Measurements from ENCODE around the gene ACAP3. TPM values are rescaled to one million over a fixed set of nuclear protein-coding genes. Genes with fewer than 3 reads are reported as not detected.

Gene ACAP3
- total RNA-seq, 8 experiments from 2014 or later: 23.9 to 88.9 (median 48.9) TPM

DNA sequence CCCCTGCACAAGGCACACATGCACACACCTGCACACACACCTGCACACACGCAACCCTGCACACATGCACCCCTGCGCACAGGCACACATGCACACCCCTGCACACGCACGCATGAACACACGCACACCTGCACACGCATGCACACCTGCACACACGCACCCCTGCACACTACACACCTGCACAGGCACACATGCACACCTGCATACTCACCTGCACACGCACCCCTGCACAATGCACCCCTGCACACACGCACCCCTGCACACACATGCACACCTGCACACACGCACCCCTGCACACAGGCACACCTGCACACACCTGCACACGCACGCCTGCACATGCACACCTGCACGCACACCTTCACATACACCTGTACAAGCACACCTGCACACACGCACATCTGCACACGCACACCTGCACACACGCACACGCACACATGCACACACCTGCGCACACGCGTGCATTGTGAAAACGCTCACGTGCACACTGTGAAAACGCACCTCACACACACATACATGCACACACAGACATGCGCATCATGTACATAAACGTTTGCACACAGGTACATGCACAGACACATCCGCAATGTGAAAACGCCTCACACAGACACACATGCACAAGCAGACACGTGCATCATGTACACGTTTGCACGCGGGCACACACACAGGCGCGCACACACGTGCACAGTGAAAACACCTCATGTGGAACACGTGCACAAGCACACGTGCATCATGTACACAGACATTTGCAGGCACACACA is 33.2 kb upstream of the ACAP3 start:
- H3K4me1 ChIP-seq (replicated peaks in 1 of 2): no peaks in the 10 kb centered on the region
- no peak overlapping the region for H3K27ac ChIP-seq
- ATAC-seq (replicated peaks in 6 of 8): no peak
- in situ Hi-C loops (cut with MboI; ENCODE audit: low pct_unique_long_range_greater_than_20kb in 2 of 9, low sequenced_read_pairs in 9 of 9, unreplicated experiment in 9 of 9): no loop called here
- 75 to 100% (median 94%) methylated on average over 4 to 34 of the region's 36 CpGs for WGBS, 10 experiments
- H3K4me3 ChIP-seq: no peak overlapping the region

DNA sequence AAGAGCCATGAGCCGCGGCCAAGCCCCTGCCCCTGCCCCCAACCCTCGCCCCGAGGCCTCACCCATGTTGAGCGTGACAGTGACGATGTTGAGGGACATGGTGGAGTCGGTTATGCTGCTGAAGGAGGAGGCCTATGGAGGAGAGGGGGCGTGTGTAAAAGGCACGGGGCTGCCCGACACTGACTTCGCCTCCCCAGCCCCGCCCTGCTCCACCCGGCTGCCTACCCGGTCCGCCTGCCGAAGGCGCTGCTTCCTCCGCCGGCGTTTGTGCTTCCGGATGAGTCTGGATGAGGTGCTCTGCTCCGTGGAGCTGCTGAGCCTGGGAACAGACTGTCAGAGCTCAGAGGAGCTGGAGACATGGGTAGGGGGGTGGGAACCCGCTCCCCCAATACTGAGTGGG is 32.5 kb upstream of the ACAP3 start:
- Histone ChIP-seq H3K27ac (no peak overlapping the region), H3K4me3 (no peak overlapping the region), H3K4me1 (replicated peaks in 1 of 2) (no peaks in the 10 kb centered on the region)
- 94 to 97% (median 96%) methylated on average over 4 to 6 of the region's 23 CpGs; no CpG with 5 or more reads in 7 of the 10 experiments for WGBS, 10 experiments
- in situ Hi-C loops (cut with MboI; ENCODE audit: low pct_unique_long_range_greater_than_20kb in 2 of 9, low sequenced_read_pairs in 9 of 9, unreplicated experiment in 9 of 9): no loop called here
- no peak for ATAC-seq (replicated peaks in 6 of 8)

DNA sequence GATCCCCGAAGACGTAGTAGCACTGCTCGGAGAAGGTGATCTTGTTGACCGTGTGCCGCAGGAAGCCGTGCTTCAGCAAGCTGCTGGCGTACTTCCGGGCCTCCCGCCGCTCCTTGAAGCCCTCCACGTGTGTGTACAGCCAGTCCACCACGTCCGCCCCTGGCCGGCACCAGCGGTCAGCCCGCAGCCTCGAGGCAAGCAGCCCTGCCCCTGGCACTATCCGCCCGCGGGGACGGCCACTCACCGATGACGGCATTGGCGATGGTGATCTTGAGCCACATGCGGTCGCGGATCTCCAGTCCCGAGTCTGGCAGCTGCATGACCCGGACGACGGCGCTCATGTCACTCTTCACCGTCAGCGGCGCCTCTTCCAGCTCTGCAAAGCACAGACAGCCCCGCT is 30.5 kb upstream of the ACAP3 start:
- no peak for ATAC-seq (replicated peaks in 6 of 8)
- no peak overlapping the region for H3K4me3 ChIP-seq
- no peaks in the 10 kb centered on the region for H3K4me1 ChIP-seq (replicated peaks in 1 of 2)
- in situ Hi-C loops (cut with MboI; ENCODE audit: low pct_unique_long_range_greater_than_20kb in 2 of 9, low sequenced_read_pairs in 9 of 9, unreplicated experiment in 9 of 9): no loop called here
- H3K27ac ChIP-seq: no peak overlapping the region
- WGBS, 10 experiments: 92 to 100% (median 95%) methylated on average over 2 to 27 of the region's 36 CpGs; no CpG with 5 or more reads in 6 of the 10 experiments

DNA sequence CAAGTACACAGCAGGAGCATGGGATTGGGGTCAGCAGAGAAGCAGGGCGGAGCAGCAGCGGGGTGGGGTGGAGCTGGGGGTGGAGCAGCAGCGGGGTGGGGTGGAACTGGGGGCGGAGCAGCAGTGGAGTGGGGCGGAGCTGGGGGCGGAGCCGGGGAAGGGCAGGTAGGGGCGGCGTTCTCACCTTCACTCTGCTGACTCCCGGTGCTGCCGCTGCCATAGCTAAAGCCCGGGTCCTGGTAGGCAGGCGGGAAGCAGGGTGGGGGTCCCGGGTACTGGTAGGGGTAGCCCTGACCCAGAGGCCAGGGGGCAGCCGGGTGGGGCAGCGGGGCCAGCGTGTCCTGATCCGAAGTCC is 30.0 kb upstream of the ACAP3 start:
- no CpG with 5 or more reads among the region's 18 CpGs for WGBS, 10 experiments
- in situ Hi-C loops (cut with MboI; ENCODE audit: low pct_unique_long_range_greater_than_20kb in 2 of 9, low sequenced_read_pairs in 9 of 9, unreplicated experiment in 9 of 9): no loop called here
- Histone ChIP-seq H3K4me1 (replicated peaks in 1 of 2) (no peaks in the 10 kb centered on the region), H3K27ac (no peak overlapping the region), H3K4me3 (no peak overlapping the region)
- peak in 1 of 8 experiments; percentile 21 for ATAC-seq (replicated peaks in 6 of 8)

DNA sequence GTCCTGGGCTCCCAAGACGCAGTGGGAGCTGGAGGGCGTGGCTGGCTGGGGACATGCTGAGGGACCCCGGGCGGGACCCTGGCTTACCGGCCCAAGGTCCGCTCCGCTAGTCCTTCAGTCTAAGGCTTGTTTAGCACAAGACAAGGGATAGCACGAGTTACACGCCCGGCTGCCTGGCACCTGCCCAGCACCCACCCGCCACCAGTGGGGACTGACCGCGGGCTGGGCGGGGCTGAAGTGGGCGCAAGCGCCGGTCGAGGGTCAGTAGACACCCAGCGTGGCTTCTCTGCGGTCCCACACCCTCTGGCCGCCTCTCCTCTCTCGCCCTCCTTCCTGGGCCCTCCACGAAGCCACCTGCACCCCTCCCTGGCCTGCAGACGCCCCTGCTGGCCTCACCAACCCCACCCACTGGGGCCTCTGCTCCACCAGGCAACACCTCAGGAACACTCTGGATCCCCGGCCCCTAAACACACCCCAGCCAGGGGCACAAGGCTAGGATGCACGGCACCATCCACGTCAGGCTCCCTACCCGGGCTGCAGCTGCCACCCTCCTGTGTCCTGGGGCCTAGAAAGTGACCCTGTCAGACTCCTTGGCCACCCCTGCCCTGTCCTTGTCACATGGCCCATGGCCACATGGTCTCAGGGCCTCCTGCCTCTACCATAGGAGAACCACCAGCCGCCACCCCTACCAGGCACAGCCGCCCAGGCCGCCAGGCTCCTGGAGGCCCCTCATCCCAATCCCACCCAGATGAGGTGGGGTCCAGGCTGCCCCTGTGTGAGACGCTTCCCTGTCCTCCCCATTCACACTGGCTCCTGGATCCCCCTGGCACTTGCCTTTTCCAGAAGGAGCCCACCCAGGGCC is 29.4 kb upstream of the ACAP3 start:
- Histone ChIP-seq H3K4me3 (no peak overlapping the region), H3K4me1 (replicated peaks in 1 of 2) (no peaks in the 10 kb centered on the region), H3K27ac (no peak overlapping the region)
- 92 to 100% (median 93%) methylated on average over 1 to 5 of the region's 32 CpGs; no CpG with 5 or more reads in 7 of the 10 experiments for WGBS, 10 experiments
- no peak for ATAC-seq (replicated peaks in 6 of 8)
- in situ Hi-C loops (cut with MboI; ENCODE audit: low pct_unique_long_range_greater_than_20kb in 2 of 9, low sequenced_read_pairs in 9 of 9, unreplicated experiment in 9 of 9): no loop called here

DNA sequence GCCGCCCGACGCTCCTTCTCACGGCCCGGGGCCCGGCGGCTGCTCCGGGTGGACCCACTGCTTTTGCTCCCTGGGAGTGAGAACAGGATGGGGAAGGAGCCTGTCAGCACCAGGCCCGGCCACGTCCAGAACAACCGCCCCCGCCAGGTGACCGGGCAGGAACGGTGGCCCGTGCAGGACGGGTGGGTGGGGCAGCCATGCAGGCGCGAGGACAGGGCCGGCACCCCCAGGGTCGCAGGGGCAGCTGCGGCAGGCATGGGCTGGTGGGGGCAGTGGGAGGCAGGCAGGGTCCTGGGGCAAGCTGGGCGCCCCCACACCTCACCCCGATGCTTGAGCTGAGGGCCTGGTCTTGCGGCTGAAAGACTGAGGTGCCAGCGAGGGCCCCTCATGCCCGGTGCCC is 28.7 kb upstream of the ACAP3 start:
- no peak for ATAC-seq (replicated peaks in 6 of 8)
- H3K4me3 ChIP-seq: no peak overlapping the region
- no peak overlapping the region for H3K27ac ChIP-seq
- WGBS, 10 experiments: no CpG with 5 or more reads among the region's 26 CpGs
- H3K4me1 ChIP-seq (replicated peaks in 1 of 2): peaks cover 1 to 2% of the 10 kb centered on the region in 2 donors
- in situ Hi-C loops (cut with MboI; ENCODE audit: low pct_unique_long_range_greater_than_20kb in 2 of 9, low sequenced_read_pairs in 9 of 9, unreplicated experiment in 9 of 9): no loop called here

DNA sequence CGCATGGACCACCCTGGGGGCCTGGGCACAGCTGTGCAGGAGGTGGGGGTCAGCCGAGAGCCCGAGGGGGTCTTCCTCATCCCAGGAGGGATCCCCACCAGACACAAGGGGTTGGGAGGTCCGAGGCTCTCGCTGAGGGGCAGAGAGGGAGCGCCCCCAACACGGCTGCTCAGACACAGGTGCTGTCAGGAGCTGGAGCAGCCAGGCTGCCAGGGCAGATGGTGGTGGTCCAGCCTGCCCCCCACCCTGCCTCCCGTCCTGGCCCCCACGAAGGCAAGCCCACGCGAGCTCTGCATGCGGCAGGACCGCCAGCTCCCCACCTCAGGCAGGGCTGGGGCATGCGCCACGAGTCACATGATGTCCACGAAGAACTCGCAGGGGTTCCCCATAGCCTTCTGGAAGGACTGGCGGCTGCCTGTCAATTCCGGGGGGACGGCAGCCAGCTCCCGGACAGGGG is 28.1 kb upstream of the ACAP3 start:
- peaks cover 8% of the 10 kb centered on the region in 2 donors for H3K4me1 ChIP-seq (replicated peaks in 1 of 2)
- no peak overlapping the region for H3K4me3 ChIP-seq
- in situ Hi-C loops (cut with MboI; ENCODE audit: low pct_unique_long_range_greater_than_20kb in 2 of 9, low sequenced_read_pairs in 9 of 9, unreplicated experiment in 9 of 9): no loop called here
- H3K27ac ChIP-seq: no peak overlapping the region
- no peak for ATAC-seq (replicated peaks in 6 of 8)
- WGBS, 10 experiments: 90% methylated on average over 2 of the region's 21 CpGs; no CpG with 5 or more reads in 9 of the 10 experiments

DNA sequence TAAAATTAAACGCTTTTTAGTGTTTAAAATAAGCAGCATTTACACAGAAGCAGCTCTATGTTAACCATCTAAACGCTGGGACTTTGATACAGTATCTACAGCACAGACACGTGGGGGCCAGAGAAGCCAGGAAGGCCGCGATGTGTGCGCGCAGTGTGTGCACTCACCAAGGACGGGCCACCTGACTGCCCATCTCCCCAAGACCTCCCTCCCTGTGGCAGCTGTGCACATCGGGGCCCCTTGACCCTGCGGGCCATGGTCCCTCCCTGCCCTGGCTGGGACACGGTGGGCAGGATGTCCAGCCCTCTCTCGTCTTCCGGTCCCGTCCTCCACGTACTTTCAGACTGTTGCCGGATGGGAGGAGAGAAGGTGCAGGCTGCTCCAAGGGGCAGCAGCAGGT is 27.6 kb upstream of the ACAP3 start:
- WGBS, 10 experiments: 85 to 100% (median 93%) methylated on average over 1 to 13 of the region's 16 CpGs; no CpG with 5 or more reads in 5 of the 10 experiments
- H3K27ac ChIP-seq: no peak overlapping the region
- in situ Hi-C loops (cut with MboI; ENCODE audit: low pct_unique_long_range_greater_than_20kb in 2 of 9, low sequenced_read_pairs in 9 of 9, unreplicated experiment in 9 of 9): no loop called here
- no peak overlapping the region for H3K4me3 ChIP-seq
- H3K4me1 ChIP-seq (replicated peaks in 1 of 2): peaks cover 13% of the 10 kb centered on the region in 2 donors
- no peak for ATAC-seq (replicated peaks in 6 of 8)

DNA sequence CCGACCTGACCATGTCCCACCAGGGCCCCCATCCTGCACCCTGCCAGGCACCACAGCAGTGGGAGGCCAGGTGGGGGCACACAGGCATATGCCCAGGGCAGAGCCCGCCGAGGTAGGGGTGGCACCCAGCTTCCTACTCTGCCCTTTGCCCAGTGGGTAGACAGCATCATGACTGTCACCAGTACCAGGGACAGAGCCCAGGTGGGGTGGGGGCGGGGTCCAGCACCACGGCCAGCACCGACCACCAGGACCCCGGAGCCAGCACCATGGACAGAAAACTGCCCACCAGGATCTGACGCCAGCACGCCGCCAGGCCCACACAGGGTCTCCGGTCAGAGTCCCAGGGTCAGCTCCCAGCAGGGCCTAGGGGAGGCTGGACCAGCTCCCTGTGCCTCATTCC is 27.1 kb upstream of the ACAP3 start:
- in situ Hi-C loops (cut with MboI; ENCODE audit: low pct_unique_long_range_greater_than_20kb in 2 of 9, low sequenced_read_pairs in 9 of 9, unreplicated experiment in 9 of 9): no loop called here
- Histone ChIP-seq H3K4me1 (replicated peaks in 1 of 2) (peaks cover 13% of the 10 kb centered on the region in 2 donors), H3K4me3 (no peak overlapping the region), H3K27ac (no peak overlapping the region)
- peak in 4 of 8 experiments; percentile 1 to 6 (median 4) for ATAC-seq (replicated peaks in 6 of 8)
- WGBS, 10 experiments: 51 to 80% (median 71%) methylated on average over 1 to 6 of the region's 11 CpGs; no CpG with 5 or more reads in 5 of the 10 experiments

DNA sequence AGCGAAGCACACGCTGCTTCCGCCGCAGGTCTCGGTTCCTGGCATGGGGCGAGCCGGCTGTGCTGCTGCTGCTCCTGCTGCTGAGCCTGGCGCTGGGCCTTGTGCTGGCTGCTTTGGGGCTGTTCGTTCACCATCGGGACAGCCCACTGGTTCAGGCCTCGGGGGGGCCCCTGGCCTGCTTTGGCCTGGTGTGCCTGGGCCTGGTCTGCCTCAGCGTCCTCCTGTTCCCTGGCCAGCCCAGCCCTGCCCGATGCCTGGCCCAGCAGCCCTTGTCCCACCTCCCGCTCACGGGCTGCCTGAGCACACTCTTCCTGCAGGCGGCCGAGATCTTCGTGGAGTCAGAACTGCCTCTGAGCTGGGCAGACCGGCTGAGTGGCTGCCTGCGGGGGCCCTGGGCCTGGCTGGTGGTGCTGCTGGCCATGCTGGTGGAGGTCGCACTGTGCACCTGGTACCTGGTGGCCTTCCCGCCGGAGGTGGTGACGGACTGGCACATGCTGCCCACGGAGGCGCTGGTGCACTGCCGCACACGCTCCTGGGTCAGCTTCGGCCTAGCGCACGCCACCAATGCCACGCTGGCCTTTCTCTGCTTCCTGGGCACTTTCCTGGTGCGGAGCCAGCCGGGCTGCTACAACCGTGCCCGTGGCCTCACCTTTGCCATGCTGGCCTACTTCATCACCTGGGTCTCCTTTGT is 26.0 kb upstream of the ACAP3 start:
- H3K4me3 ChIP-seq: no peak overlapping the region
- in situ Hi-C loops (cut with MboI; ENCODE audit: low pct_unique_long_range_greater_than_20kb in 2 of 9, low sequenced_read_pairs in 9 of 9, unreplicated experiment in 9 of 9): no loop called here
- peak in 1 of 8 experiments; percentile 2 for ATAC-seq (replicated peaks in 6 of 8)
- H3K4me1 ChIP-seq (replicated peaks in 1 of 2): peaks cover 13% of the 10 kb centered on the region in 2 donors
- WGBS, 10 experiments: 80 to 100% (median 96%) methylated on average over 1 to 14 of the region's 36 CpGs; no CpG with 5 or more reads in 6 of the 10 experiments
- H3K27ac ChIP-seq: no peak overlapping the region

DNA sequence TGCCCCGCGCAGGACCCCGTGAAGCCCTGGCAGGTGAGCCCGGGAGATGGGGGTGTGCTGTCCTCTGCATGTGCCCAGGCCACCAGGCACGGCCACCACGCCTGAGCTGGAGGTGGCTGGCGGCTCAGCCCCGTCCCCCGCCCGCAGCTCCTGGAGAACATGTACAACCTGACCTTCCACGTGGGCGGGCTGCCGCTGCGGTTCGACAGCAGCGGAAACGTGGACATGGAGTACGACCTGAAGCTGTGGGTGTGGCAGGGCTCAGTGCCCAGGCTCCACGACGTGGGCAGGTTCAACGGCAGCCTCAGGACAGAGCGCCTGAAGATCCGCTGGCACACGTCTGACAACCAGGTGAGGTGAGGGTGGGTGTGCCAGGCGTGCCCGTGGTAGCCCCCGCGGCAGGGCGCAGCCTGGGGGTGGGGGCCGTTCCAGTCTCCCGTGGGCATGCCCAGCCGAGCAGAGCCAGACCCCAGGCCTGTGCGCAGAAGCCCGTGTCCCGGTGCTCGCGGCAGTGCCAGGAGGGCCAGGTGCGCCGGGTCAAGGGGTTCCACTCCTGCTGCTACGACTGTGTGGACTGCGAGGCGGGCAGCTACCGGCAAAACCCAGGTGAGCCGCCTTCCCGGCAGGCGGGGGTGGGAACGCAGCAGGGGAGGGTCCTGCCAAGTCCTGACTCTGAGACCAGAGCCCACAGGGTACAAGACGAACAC is 25.2 kb upstream of the ACAP3 start:
- Histone ChIP-seq H3K4me1 (replicated peaks in 1 of 2) (peaks cover 13% of the 10 kb centered on the region in 2 donors), H3K27ac (no peak overlapping the region), H3K4me3 (no peak overlapping the region)
- no peak for ATAC-seq (replicated peaks in 6 of 8)
- WGBS, 10 experiments: 73 to 90% (median 90%) methylated on average over 8 to 12 of the region's 48 CpGs; no CpG with 5 or more reads in 7 of the 10 experiments
- in situ Hi-C loops (cut with MboI; ENCODE audit: low pct_unique_long_range_greater_than_20kb in 2 of 9, low sequenced_read_pairs in 9 of 9, unreplicated experiment in 9 of 9): no loop called here

DNA sequence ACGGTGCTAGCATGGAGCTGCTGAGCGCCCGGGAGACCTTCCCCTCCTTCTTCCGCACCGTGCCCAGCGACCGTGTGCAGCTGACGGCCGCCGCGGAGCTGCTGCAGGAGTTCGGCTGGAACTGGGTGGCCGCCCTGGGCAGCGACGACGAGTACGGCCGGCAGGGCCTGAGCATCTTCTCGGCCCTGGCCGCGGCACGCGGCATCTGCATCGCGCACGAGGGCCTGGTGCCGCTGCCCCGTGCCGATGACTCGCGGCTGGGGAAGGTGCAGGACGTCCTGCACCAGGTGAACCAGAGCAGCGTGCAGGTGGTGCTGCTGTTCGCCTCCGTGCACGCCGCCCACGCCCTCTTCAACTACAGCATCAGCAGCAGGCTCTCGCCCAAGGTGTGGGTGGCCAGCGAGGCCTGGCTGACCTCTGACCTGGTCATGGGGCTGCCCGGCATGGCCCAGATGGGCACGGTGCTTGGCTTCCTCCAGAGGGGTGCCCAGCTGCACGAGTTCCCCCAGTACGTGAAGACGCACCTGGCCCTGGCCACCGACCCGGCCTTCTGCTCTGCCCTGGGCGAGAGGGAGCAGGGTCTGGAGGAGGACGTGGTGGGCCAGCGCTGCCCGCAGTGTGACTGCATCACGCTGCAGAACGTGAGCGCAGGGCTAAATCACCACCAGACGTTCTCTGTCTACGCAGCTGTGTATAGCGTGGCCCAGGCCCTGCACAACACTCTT is 24.5 kb upstream of the ACAP3 start:
- H3K4me1 ChIP-seq (replicated peaks in 1 of 2): peaks cover 13% of the 10 kb centered on the region in 2 donors
- 76 to 98% (median 87%) methylated on average over 3 to 23 of the region's 57 CpGs; no CpG with 5 or more reads in 4 of the 10 experiments for WGBS, 10 experiments
- H3K27ac ChIP-seq: no peak overlapping the region
- in situ Hi-C loops (cut with MboI; ENCODE audit: low pct_unique_long_range_greater_than_20kb in 2 of 9, low sequenced_read_pairs in 9 of 9, unreplicated experiment in 9 of 9): no loop called here
- H3K4me3 ChIP-seq: no peak overlapping the region
- no peak for ATAC-seq (replicated peaks in 6 of 8)

Measured in motor neuron (in vitro differentiated cells).